IMR-90 (cell line): Measurements from ENCODE around the gene HSPG2. TPM values are rescaled to one million over a fixed set of nuclear protein-coding genes. Genes with fewer than 3 reads are reported as not detected.

Experiments
- ATAC-seq: fragments of 200-7000 bp; cut with Tn5 transposase; 2 replicates; pipeline ENCODE4 v1.9.1; 2020; ENCODE audit warnings: low read depth, mild to moderate bottlenecking, moderate library complexity
- BruUV-seq: library from RNA; stranded (reverse); fragments of 400-500 nt; replicated peaks from 2 replicates; lab custom pipeline; 2021; lab: Mats Ljungman, UMichigan
- CTCF ChIA-PET: fragments of 300-600 bp; formaldehyde crosslinking; extraction: SDS; loops from one replicate; lab custom pipeline; 2021; ENCODE audit warnings: antibody characterized with exemption; lab: Yijun Ruan, JAX
- POLR2A ChIA-PET: fragments of 300-600 bp; sonication (Branson Sonifier 250); formaldehyde crosslinking; loops from one replicate; lab custom pipeline; 2022; ENCODE audit warnings: antibody characterized with exemption; ENCODE audit not compliant: unreplicated experiment; lab: Charles Lee
- DNase-seq: peaks from one replicate; pipeline ENCODE4 v3.0.0; 2013
- H2AFZ ChIP-seq: replicated peaks from 2 replicates; pipeline ENCODE3; 2013; ENCODE audit warnings: low read length, mild to moderate bottlenecking; ENCODE audit not compliant: poor library complexity
- H2AK5ac ChIP-seq: 2 replicates; pipeline ENCODE4 v1.6.1; 2013; ENCODE audit warnings: low read depth, low read length, inconsistent platforms
- H2AK9ac ChIP-seq: replicated peaks from 2 replicates; pipeline ENCODE3; 2013; ENCODE audit warnings: mild to moderate bottlenecking, low read depth, low read length, moderate library complexity; ENCODE audit not compliant: poor library complexity
- H2BK120ac ChIP-seq: 2 replicates; pipeline ENCODE4 v1.6.1; 2013; ENCODE audit warnings: low read depth, low read length, inconsistent platforms
- H2BK15ac ChIP-seq: 3 replicates; pipeline ENCODE4 v1.6.1; 2013; ENCODE audit warnings: low read depth, low read length, inconsistent platforms
- H2BK20ac ChIP-seq: 2 replicates; pipeline ENCODE4 v1.6.1; 2013; ENCODE audit warnings: low read depth, mild to moderate bottlenecking, inconsistent platforms, low read length, moderate library complexity
- H2BK5ac ChIP-seq: 2 replicates; pipeline ENCODE4 v1.6.1; 2013; ENCODE audit warnings: mild to moderate bottlenecking, low read depth, low read length, inconsistent platforms; ENCODE audit not compliant: poor library complexity, severe bottlenecking
- H3K14ac ChIP-seq: replicated peaks from 2 replicates; pipeline ENCODE4 v1.6.1; 2013; ENCODE audit warnings: low read depth, low read length, inconsistent platforms
- H3K18ac ChIP-seq: 2 replicates; pipeline ENCODE4 v1.6.1; 2013; ENCODE audit warnings: low read depth, low read length, control low read depth
- H3K23ac ChIP-seq: 2 replicates; pipeline ENCODE4 v1.6.1; 2013; ENCODE audit warnings: low read depth, low read length, inconsistent platforms
- H3K27ac ChIP-seq: 2 replicates; pipeline ENCODE4 v1.5.1; 2013; ENCODE audit warnings: mild to moderate bottlenecking, control low read depth, low read length; ENCODE audit not compliant: insufficient read depth
- H3K27me3 ChIP-seq: 2 replicates; pipeline ENCODE4 v1.6.1; 2013; ENCODE audit warnings: low read length; ENCODE audit not compliant: control insufficient read depth, insufficient read depth
- H3K36me3 ChIP-seq: 2 replicates; pipeline ENCODE4 v1.6.1; 2013; ENCODE audit warnings: low read length, mixed read lengths; ENCODE audit not compliant: control insufficient read depth, insufficient read depth
- H3K4ac ChIP-seq: 2 replicates; pipeline ENCODE4 v1.6.1; 2013; ENCODE audit warnings: low read depth, low read length, inconsistent platforms
- H3K4me1 ChIP-seq: 2 replicates; pipeline ENCODE4 v1.6.1; 2013; ENCODE audit warnings: low read length, mixed read lengths; ENCODE audit not compliant: control insufficient read depth, insufficient read depth
- H3K4me2 ChIP-seq: 2 replicates; pipeline ENCODE4 v1.6.1; 2013; ENCODE audit warnings: low read depth, mild to moderate bottlenecking, control low read depth, low read length, moderate library complexity
- H3K4me3 ChIP-seq: 2 replicates; pipeline ENCODE4 v1.5.1; 2013; ENCODE audit warnings: low read depth, mild to moderate bottlenecking, control low read depth, low read length, moderate library complexity; ENCODE audit not compliant: insufficient read depth
- H3K56ac ChIP-seq: 2 replicates; pipeline ENCODE4 v1.6.1; 2013; ENCODE audit warnings: low read length, inconsistent platforms; ENCODE audit not compliant: insufficient read depth; ENCODE audit errors: extremely low read depth
- H3K79me1 ChIP-seq, 2 experiments: 2 replicates each; pipeline ENCODE4 v1.6.1; 2013; ENCODE audit warnings: low read length in 2 of 2, inconsistent platforms in 1 of 2, low read depth in 1 of 2
- H3K9ac ChIP-seq: 2 replicates; pipeline ENCODE4 v1.6.1; 2013; ENCODE audit warnings: low read depth, low read length, control low read depth
- H3K9me1 ChIP-seq: 2 replicates; pipeline ENCODE4 v1.6.1; 2013; ENCODE audit warnings: low read length, inconsistent platforms; ENCODE audit not compliant: insufficient read depth
- H3K9me3 ChIP-seq: 2 replicates; pipeline ENCODE4 v1.6.1; 2013; ENCODE audit warnings: low read length; ENCODE audit not compliant: control insufficient read depth, insufficient read depth
- H4K20me1 ChIP-seq: 2 replicates; pipeline ENCODE4 v1.6.1; 2013; ENCODE audit warnings: low read length, inconsistent platforms; ENCODE audit not compliant: insufficient read depth
- H4K5ac ChIP-seq: 2 replicates; pipeline ENCODE4 v1.6.1; 2013; ENCODE audit warnings: mild to moderate bottlenecking, low read depth, low read length, control low read depth
- H4K8ac ChIP-seq, 2 experiments: 2 replicates each; pipeline ENCODE4 v1.6.1; 2013; ENCODE audit warnings: low read depth in 2 of 2, low read length in 2 of 2, control low read depth in 1 of 2, inconsistent platforms in 1 of 2
- H4K91ac ChIP-seq: 2 replicates; pipeline ENCODE4 v1.6.1; 2013; ENCODE audit warnings: low read depth, low read length, inconsistent platforms; ENCODE audit not compliant: insufficient read depth
- BHLHE40 ChIP-seq: fragments of 150-350 bp; IDR thresholded peaks from 2 replicates; pipeline ENCODE4 v1.6.1; 2016; ENCODE audit warnings: mild to moderate bottlenecking, low read depth, low read length
- CEBPB ChIP-seq: IDR thresholded peaks from 2 replicates; pipeline ENCODE4 v1.6.1; 2012; ENCODE audit warnings: low read depth, low read length, improper control_type of control experiment
- CHD1 ChIP-seq: IDR thresholded peaks from 2 replicates; pipeline ENCODE4 v1.6.1; 2012; ENCODE audit warnings: low read depth, low read length, improper control_type of control experiment
- CTCF ChIP-seq: conservative IDR thresholded peaks from 2 replicates; pipeline ENCODE4 v1.5.1; 2012; ENCODE audit warnings: mild to moderate bottlenecking, low read depth, low read length, improper control_type of control experiment
- FOS ChIP-seq: fragments of 150-350 bp; IDR thresholded peaks from 2 replicates; pipeline ENCODE4 v1.6.1; 2016; ENCODE audit warnings: low read depth, low read length
- MAFK ChIP-seq: IDR thresholded peaks from 2 replicates; pipeline ENCODE4 v1.6.1; 2012; ENCODE audit warnings: low read depth, low read length, improper control_type of control experiment
- MXI1 ChIP-seq: IDR thresholded peaks from 2 replicates; pipeline ENCODE4 v1.6.1; 2012; ENCODE audit warnings: low read depth, mild to moderate bottlenecking, low read length, moderate library complexity, borderline replicate concordance
- POLR2A ChIP-seq: IDR thresholded peaks from 2 replicates; pipeline ENCODE4 v1.6.1; 2012; ENCODE audit warnings: mild to moderate bottlenecking, low read depth, low read length
- RAD21 ChIP-seq: IDR thresholded peaks from 2 replicates; pipeline ENCODE4 v1.6.1; 2012; ENCODE audit warnings: low read length, improper control_type of control experiment
- RCOR1 ChIP-seq: IDR thresholded peaks from 2 replicates; pipeline ENCODE4 v1.6.1; 2012; ENCODE audit warnings: mild to moderate bottlenecking, low read length, improper control_type of control experiment; ENCODE audit not compliant: insufficient replicate concordance
- RFX5 ChIP-seq: IDR thresholded peaks from 2 replicates; pipeline ENCODE4 v1.8.0; 2012; ENCODE audit warnings: low read depth, mild to moderate bottlenecking, low read length, moderate library complexity
- SMC3 ChIP-seq: fragments of 150-350 bp; IDR thresholded peaks from 2 replicates; pipeline ENCODE4 v1.6.1; 2016; ENCODE audit warnings: low read depth, mild to moderate bottlenecking, antibody characterized with exemption, low read length, moderate library complexity
- USF2 ChIP-seq: fragments of 150-350 bp; IDR thresholded peaks from 2 replicates; pipeline ENCODE4 v1.6.1; 2017; ENCODE audit warnings: mild to moderate bottlenecking, antibody characterized with exemption, low read length, low read depth
- WGBS, 2 experiments: methylation state at CpG; one replicate each; pipeline versions ENCODE4 v1.1.5 to v1.1.7; 2013; ENCODE audit warnings: missing lambda C conversion rate in 2 of 2; ENCODE audit not compliant: insufficient read length in 1 of 2; ENCODE audit errors: extremely low coverage in 2 of 2; 5-methylcytosine and 5-hydroxymethylcytosine counted together
- dilution Hi-C: fragments of 300-500 bp; cut with HindIII; formaldehyde crosslinking; loops from one replicate; pipeline ENCODE4 v1.14.3; 2018; ENCODE audit warnings: low sequenced_read_pairs; ENCODE audit not compliant: unreplicated experiment
- in situ Hi-C: fragments of 300-500 bp; cut with MboI; formaldehyde crosslinking; loops from 3 replicates; pipeline ENCODE4 v1.14.3; 2019; ENCODE audit warnings: low sequenced_read_pairs, inconsistent platforms, mixed read lengths
- intact Hi-C: fragments of 100-400 bp; cut with micrococcal nuclease; formaldehyde crosslinking; loops from 2 replicates; pipeline ENCODE4 v1.10.0; 2022
- polyA plus RNA-seq, 3 experiments: library from polyadenylated mRNA; depleted of rRNA; stranded (reverse); fragments of >200 nt; gene quantifications; 2 replicates each; pipeline ENCODE4 v1.2.3, GENCODE V29; 2012; ENCODE audit warnings: low replicate concordance in 1 of 3
- total RNA-seq: library from RNA; depleted of rRNA; stranded (reverse); fragments of >200 nt; gene quantifications from 2 replicates; pipeline ENCODE4 v1.2.3, GENCODE V29; 2012

HSPG2 gene
- total and polyA plus RNA-seq, 2 of the 4 experiments (the other 2 are of a cell fraction) = 15.8 to 94.0 TPM

DNA sequence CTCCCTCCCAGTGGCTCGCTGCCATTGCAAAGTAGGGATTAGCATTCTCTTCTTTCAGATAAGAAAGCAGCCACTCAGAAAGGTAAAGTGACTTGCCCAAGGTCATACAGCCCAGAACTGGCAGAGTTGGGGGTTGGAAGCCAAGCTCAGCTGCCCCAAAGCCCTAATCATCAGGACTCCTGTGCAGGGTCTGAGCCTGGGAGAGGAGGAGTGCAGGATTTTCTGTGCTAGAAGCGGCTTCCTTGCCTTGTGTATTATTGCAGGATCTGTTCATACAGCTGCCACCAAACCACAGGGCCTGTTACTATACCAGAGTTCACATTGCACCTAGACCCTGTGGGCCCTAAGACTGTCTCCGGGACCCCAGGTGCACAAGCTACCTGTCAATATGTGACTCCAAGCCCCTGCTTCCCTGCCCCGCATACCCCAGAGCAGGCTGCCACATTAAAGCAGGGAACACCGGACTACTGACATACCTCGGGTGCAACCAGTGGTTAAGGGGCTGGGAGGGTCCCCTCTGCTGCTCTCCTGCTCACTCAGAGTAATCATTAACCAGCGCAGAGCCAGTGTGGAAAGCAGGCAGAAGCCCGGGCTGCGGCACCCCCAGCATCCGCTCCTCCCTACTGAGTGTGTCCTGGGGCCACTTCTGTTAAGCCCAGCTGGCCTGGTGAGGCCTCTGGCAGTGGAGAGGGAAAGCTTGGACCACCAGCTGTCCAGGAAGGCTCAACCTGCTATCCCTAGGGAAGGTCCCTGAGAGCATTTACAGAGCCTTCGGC is 15.8 kb downstream of the HSPG2 start (continued):
- no peak for TF ChIP-seq BHLHE40
- TF ChIP-seq MAFK = no peak

GRCh38 chr1:21919520-21919919 is 17.6 kb downstream of the HSPG2 start:
- no peak overlapping the region; the same call in 2 of the 3 replicates for H2BK15ac ChIP-seq
- H4K91ac ChIP-seq = no peak overlapping the region
- peak overlapping the region; percentile 59; the same call in 1 of the 2 replicates for H3K27ac ChIP-seq
- POLR2A ChIA-PET = interaction anchor here (1.0 to 1.3 kb wide), 2 partner anchors 12 to 16 kb away, joined by 3 to 5 read pairs; no protein-coding TSS in a partner anchor
- H2BK5ac ChIP-seq = peak overlapping the region; percentile 79
- H3K9me1 ChIP-seq = peaks cover 36% of the 10 kb centered on the region
- peak overlapping the region in 1 of 2 experiments; percentile 49; a peak in 1 of 4 replicates for H4K8ac ChIP-seq
- peak overlapping the region; percentile 38; the same call in 1 of the 2 replicates for H3K23ac ChIP-seq
- ATAC-seq (peak; percentile 64), DNase-seq (peak; percentile 86)
- peaks cover 35% of the 10 kb centered on the region for H3K4me1 ChIP-seq
- H3K79me1 ChIP-seq = peaks cover 32 to 87% of the 10 kb centered on the region in 2 experiments
- CTCF ChIA-PET = interaction anchor here (1.2 kb wide), 1 partner anchor 20 kb away, joined by 3 read pairs; no protein-coding TSS in a partner anchor
- peak overlapping the region; percentile 71 for H3K4ac ChIP-seq
- no peak overlapping the region for H4K5ac ChIP-seq
- no peak overlapping the region for H3K4me3 ChIP-seq
- in situ Hi-C loops (no loop called here), dilution Hi-C loops (no loop called here), intact Hi-C loops (loop anchor here (5.0 kb wide), 2 partner anchors 43 to 213 kb away; no protein-coding TSS in a partner anchor)
- H3K4me2 ChIP-seq = no peak overlapping the region
- H4K20me1 ChIP-seq = peaks cover 44% of the 10 kb centered on the region
- 0 out of 2 replicates have a peak overlapping the region, but pooled peaks have one; percentile 56 for H3K56ac ChIP-seq
- H2AFZ ChIP-seq = peak overlapping the region; percentile 9
- no peaks in the 10 kb centered on the region for H3K27me3 ChIP-seq
- peak overlapping the region; percentile 17 for H2AK9ac ChIP-seq
- H3K36me3 ChIP-seq = peaks cover under 1% of the 10 kb centered on the region
- peak overlapping the region; percentile 69; the same call in 1 of the 2 replicates for H2BK20ac ChIP-seq
- peak overlapping the region; percentile 9; the same call in 1 of the 2 replicates for H3K18ac ChIP-seq
- no peak overlapping the region for H3K14ac ChIP-seq
- BruUV-seq = no TSS peak
- no CpG with 5 or more reads among the region's 7 CpGs for WGBS, 2 experiments
- 0 out of 2 replicates have a peak overlapping the region, but pooled peaks have one; percentile 17 for H3K9ac ChIP-seq
- H3K9me3 ChIP-seq = no peaks in the 10 kb centered on the region
- no peak overlapping the region for H2AK5ac ChIP-seq
- no peak overlapping the region for H2BK120ac ChIP-seq
- TF ChIP-seq RFX5 (no peak), SMC3 (0 out of 2 replicates have a peak, but pooled peaks have one; percentile 23), CTCF (no peak), FOS (peak; percentile 82), CHD1 (no peak), POLR2A (no peak), BHLHE40 (peak; percentile 48; the same call in 1 of the 2 replicates), CEBPB (no peak), MXI1 (peak; percentile 72; the same call in 1 of the 2 replicates), RCOR1 (no peak), USF2 (no peak), RAD21 (no peak)
